PC-3 (cell line): ENCODE data around the gene UTS2. TPM values are rescaled to one million over a fixed set of nuclear protein-coding genes. Genes with fewer than 3 reads are reported as not detected.

Source experiments
- ATAC-seq: fragments of 200-7000 bp; cut with Tn5 transposase; 2 replicates; pipeline ENCODE4 v1.9.1; 2020; ENCODE audit warnings: mild to moderate bottlenecking, moderate library complexity
- BruUV-seq: library from RNA; stranded (reverse); fragments of 400-500 nt; replicated peaks from 2 replicates; lab custom pipeline; 2021; lab: Mats Ljungman, UMichigan
- CTCF ChIA-PET: fragments of 300-600 bp; sonication (Branson Sonifier 250); formaldehyde crosslinking; loops from one replicate; lab custom pipeline; 2022; ENCODE audit warnings: antibody characterized with exemption; lab: Charles Lee
- POLR2A ChIA-PET: fragments of 300-600 bp; sonication (Branson Sonifier 250); formaldehyde crosslinking; loops from one replicate; lab custom pipeline; 2022; ENCODE audit warnings: antibody characterized with exemption; ENCODE audit not compliant: unreplicated experiment; lab: Charles Lee
- DNase-seq: peaks from one replicate; pipeline ENCODE4 v3.0.0-alpha.2; 2015
- H2AFZ ChIP-seq: fragments of 300-600 bp; sonication (generic); 2 replicates; pipeline ENCODE4 v1.6.0; 2016; ENCODE audit warnings: antibody characterized with exemption, low read length
- H3F3A ChIP-seq: fragments of 300-600 bp; sonication (generic); one replicate; pipeline ENCODE4 v1.6.0; 2017; ENCODE audit warnings: antibody characterized with exemption, low read length, control low read depth, mild to moderate bottlenecking; ENCODE audit not compliant: unreplicated experiment
- H3K27ac ChIP-seq: fragments of 300-600 bp; sonication (generic); 2 replicates; pipeline ENCODE4 v1.5.1; 2016; ENCODE audit warnings: mild to moderate bottlenecking, low read length
- H3K27me3 ChIP-seq: fragments of 300-600 bp; sonication (generic); 2 replicates; pipeline ENCODE4 v1.6.1; 2016; ENCODE audit warnings: low read length, mixed read lengths
- H3K36me3 ChIP-seq: fragments of 300-600 bp; sonication (generic); 2 replicates; pipeline ENCODE4 v1.6.1; 2016; ENCODE audit warnings: low read depth, mixed run types, low read length, mixed read lengths
- H3K4me1 ChIP-seq: fragments of 300-600 bp; sonication (generic); 2 replicates; pipeline ENCODE4 v1.5.1; 2016; ENCODE audit warnings: low read length; ENCODE audit not compliant: insufficient read depth
- H3K4me2 ChIP-seq: fragments of 300-600 bp; sonication (generic); 2 replicates; pipeline ENCODE4 v1.6.0; 2016; ENCODE audit warnings: low read length
- H3K4me3 ChIP-seq: fragments of 300-600 bp; sonication (generic); 2 replicates; pipeline ENCODE4 v1.5.1; 2016; ENCODE audit warnings: mild to moderate bottlenecking, low read length, mixed read lengths
- H3K79me2 ChIP-seq: fragments of 300-600 bp; sonication (generic); 2 replicates; pipeline ENCODE4 v1.6.1; 2017; ENCODE audit warnings: low read length, mixed read lengths
- H3K9ac ChIP-seq: fragments of 300-600 bp; sonication (generic); 2 replicates; pipeline ENCODE4 v1.6.0; 2016; ENCODE audit warnings: mild to moderate bottlenecking, low read length
- H3K9me2 ChIP-seq: fragments of 300-600 bp; sonication (generic); replicated peaks from 2 replicates; pipeline ENCODE4 v1.6.1; 2016; ENCODE audit warnings: mixed run types, low read length, mixed read lengths
- H3K9me3 ChIP-seq: fragments of 300-600 bp; sonication (generic); 2 replicates; pipeline ENCODE4 v1.6.1; 2016; ENCODE audit warnings: low read length, mixed read lengths
- H4K20me1 ChIP-seq: fragments of 300-600 bp; sonication (generic); 2 replicates; pipeline ENCODE4 v1.6.1; 2016; ENCODE audit warnings: low read length, mixed read lengths
- CTCF ChIP-seq: fragments of 300-600 bp; sonication (generic); conservative IDR thresholded peaks from 2 replicates; pipeline ENCODE4 v1.5.1; 2017; ENCODE audit warnings: antibody characterized with exemption, low read depth, mild to moderate bottlenecking, low read length
- EZH2 ChIP-seq: fragments of 300-600 bp; sonication (generic); IDR thresholded peaks from one replicate; pipeline ENCODE4 v1.6.1; 2017; ENCODE audit warnings: antibody characterized with exemption, mild to moderate bottlenecking, low read length; ENCODE audit not compliant: unreplicated experiment
- EZH2phosphoT487 ChIP-seq: fragments of 300-600 bp; sonication (generic); IDR thresholded peaks from 2 replicates; pipeline ENCODE4 v1.6.1; 2018; ENCODE audit warnings: mild to moderate bottlenecking, antibody characterized with exemption, low read length, borderline replicate concordance
- intact Hi-C: fragments of 100-400 bp; cut with micrococcal nuclease; formaldehyde crosslinking; loops from 2 replicates; pipeline ENCODE4 v1.9.0; 2023
- total RNA-seq: library from RNA; depleted of rRNA; stranded (reverse); fragments of >200 nt; gene quantifications from 2 replicates; pipeline ENCODE4 v1.2.3, GENCODE V29; 2014

The UTS2 gene
- total RNA-seq, 1 experiment from 2014 or later = not detected

GRCh38 chr1:7884757-7885156 lies 31.9 kb upstream of the UTS2 start:
- CTCF ChIA-PET = no interaction called here
- TF ChIP-seq CTCF = no peak
- TF ChIP-seq EZH2phosphoT487 = no peak
- no peak for TF ChIP-seq EZH2

GRCh38 chr1:7879228-7879627 lies 26.4 kb upstream of the UTS2 start:
- BruUV-seq = no TSS peak
- no peak overlapping the region for H3K4me2 ChIP-seq
- no peaks in the 10 kb centered on the region for H3K27me3 ChIP-seq
- no peaks in the 10 kb centered on the region for H3K36me3 ChIP-seq
- no peaks in the 10 kb centered on the region for H3F3A ChIP-seq
- H3K4me1 ChIP-seq = no peaks in the 10 kb centered on the region
- H3K27ac ChIP-seq = no peak overlapping the region
- no peak for DNase-seq
- no peak overlapping the region for H2AFZ ChIP-seq
- no peak for ATAC-seq
- H3K9ac ChIP-seq = no peak overlapping the region
- ChIA-PET CTCF (no interaction called here), POLR2A (no interaction called here)
- intact Hi-C loops = no loop called here
- H3K9me2 ChIP-seq = no peaks in the 10 kb centered on the region
- no peaks in the 10 kb centered on the region for H4K20me1 ChIP-seq
- H3K4me3 ChIP-seq = no peak overlapping the region
- H3K9me3 ChIP-seq = no peaks in the 10 kb centered on the region
- no peaks in the 10 kb centered on the region for H3K79me2 ChIP-seq
- TF ChIP-seq EZH2phosphoT487 (no peak), CTCF (peak; percentile 22; the same call in 1 of the 2 replicates), EZH2 (no peak)

More at GRCh38 chr1:7884757-7885156, 31.9 kb upstream of the UTS2 start:
- Histone ChIP-seq H3K9ac (no peak overlapping the region), H3K4me2 (no peak overlapping the region), H3K4me3 (no peak overlapping the region), H3K4me1 (peaks cover 7% of the 10 kb centered on the region), H2AFZ (no peak overlapping the region), H3K36me3 (no peaks in the 10 kb centered on the region), H3F3A (no peaks in the 10 kb centered on the region), H3K9me3 (no peaks in the 10 kb centered on the region), H3K27me3 (no peaks in the 10 kb centered on the region), H3K27ac (no peak overlapping the region), H4K20me1 (no peaks in the 10 kb centered on the region), H3K79me2 (no peaks in the 10 kb centered on the region), H3K9me2 (no peaks in the 10 kb centered on the region)
- no peak for ATAC-seq
- POLR2A ChIA-PET = no interaction called here
- DNase-seq = no peak
- no TSS peak for BruUV-seq
- intact Hi-C loops = no loop called here

- DNase-seq = no peak
- Histone ChIP-seq H3K9me2 (no peaks in the 10 kb centered on the region), H3K27me3 (no peaks in the 10 kb centered on the region), H2AFZ (no peak overlapping the region), H3K79me2 (no peaks in the 10 kb centered on the region), H3F3A (no peaks in the 10 kb centered on the region), H3K4me3 (no peak overlapping the region), H3K36me3 (no peaks in the 10 kb centered on the region), H4K20me1 (no peaks in the 10 kb centered on the region), H3K9ac (no peak overlapping the region), H3K4me1 (no peaks in the 10 kb centered on the region), H3K9me3 (no peaks in the 10 kb centered on the region), H3K4me2 (no peak overlapping the region), H3K27ac (no peak overlapping the region)
- no TSS peak for BruUV-seq
- ChIA-PET CTCF (interaction anchor here (0.6 kb wide), 1 partner anchor 34 kb away, joined by 3 read pairs; no protein-coding TSS in a partner anchor), POLR2A (no interaction called here)
- intact Hi-C loops = no loop called here
- ATAC-seq = no peak
- TF ChIP-seq EZH2 = no peak
- no peak for TF ChIP-seq CTCF
- TF ChIP-seq EZH2phosphoT487 = no peak
Measured at GRCh38 chr1:7878027-7878426, 25.2 kb upstream of the UTS2 start.
